ENCODE data around the gene RYR2.

DNA sequence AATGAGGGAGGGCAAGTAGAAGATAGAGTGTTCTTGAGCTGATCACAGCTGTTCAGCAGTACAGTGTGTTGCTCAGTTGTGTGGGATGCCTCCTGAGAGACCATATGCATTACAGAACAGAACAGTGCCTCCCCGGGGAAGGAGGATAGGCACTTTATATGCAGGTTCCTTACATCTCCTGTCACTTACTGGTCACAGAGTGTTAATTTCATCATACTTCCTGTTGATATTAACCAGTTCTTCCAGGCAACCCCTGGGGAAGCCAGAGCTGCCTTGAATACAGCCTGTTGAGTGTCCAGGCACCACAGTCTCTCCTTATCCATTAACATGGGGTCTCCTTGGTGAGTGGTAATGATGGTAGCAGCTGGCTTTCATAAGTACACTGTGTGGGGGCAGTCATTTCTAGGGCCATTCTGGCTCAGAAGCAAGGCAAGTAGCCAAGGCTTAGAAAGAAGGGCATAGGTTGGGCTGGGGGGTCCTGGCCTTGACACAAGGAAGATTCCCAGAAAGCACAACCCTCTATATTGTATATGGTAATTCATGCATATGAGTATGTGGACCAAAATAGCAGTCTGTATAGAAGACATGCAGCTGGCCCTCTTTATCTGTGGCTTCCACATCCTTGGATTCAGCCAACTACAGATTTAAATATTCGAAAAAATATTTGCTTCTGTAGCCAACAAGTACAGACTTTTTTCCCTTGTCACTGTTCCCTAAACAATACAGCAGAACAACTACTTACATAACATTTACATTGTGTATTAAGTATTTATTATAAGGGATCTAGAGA, 706.4 kb downstream of the RYR2 start:
- TF ChIP-seq, protein P1, sequence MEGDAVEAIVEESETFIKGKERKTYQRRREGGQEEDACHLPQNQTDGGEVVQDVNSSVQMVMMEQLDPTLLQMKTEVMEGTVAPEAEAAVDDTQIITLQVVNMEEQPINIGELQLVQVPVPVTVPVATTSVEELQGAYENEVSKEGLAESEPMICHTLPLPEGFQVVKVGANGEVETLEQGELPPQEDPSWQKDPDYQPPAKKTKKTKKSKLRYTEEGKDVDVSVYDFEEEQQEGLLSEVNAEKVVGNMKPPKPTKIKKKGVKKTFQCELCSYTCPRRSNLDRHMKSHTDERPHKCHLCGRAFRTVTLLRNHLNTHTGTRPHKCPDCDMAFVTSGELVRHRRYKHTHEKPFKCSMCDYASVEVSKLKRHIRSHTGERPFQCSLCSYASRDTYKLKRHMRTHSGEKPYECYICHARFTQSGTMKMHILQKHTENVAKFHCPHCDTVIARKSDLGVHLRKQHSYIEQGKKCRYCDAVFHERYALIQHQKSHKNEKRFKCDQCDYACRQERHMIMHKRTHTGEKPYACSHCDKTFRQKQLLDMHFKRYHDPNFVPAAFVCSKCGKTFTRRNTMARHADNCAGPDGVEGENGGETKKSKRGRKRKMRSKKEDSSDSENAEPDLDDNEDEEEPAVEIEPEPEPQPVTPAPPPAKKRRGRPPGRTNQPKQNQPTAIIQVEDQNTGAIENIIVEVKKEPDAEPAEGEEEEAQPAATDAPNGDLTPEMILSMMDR (IDR thresholded peaks at IDR 0.05), result no peak
- TF ChIP-seq POLR2A (IDR thresholded peaks at IDR 0.05), result no peak
